Adrenal gland (tissue), 12 donors: ENCODE results near the gene POLR2C. TPM values are rescaled to one million over a fixed set of nuclear protein-coding genes. Genes with fewer than 3 reads are reported as not detected.

Experiments used
- DNase-seq, 7 donors: peaks; one replicate each; pipeline ENCODE4 v3.0.0-alpha.2; 2019 to 2020
- H3K27ac ChIP-seq, 5 donors: fragments of 200-600 bp; sonication (generic) in 4 of 5; 1 replicate in 3 of 5; 2 replicates in 2 of 5; pipeline versions ENCODE4 v1.5.1 to v1.8.0; 2016 to 2020; ENCODE audit warnings: mild to moderate bottlenecking in 1 of 5
- H3K27me3 ChIP-seq: fragments of 200-600 bp; 2 replicates; pipeline ENCODE4 v1.8.0; 2021
- H3K36me3 ChIP-seq, 2 donors: fragments of 200-600 bp; replicated peaks in 1 of 2; 1 replicate in 1 of 2; 2 replicates in 1 of 2; pipeline versions ENCODE4 v1.5.1 to v1.8.0; 2018 to 2022
- H3K4me1 ChIP-seq, 2 donors: fragments of 200-600 bp; replicated peaks in 1 of 2; 1 replicate in 1 of 2; 2 replicates in 1 of 2; pipeline versions ENCODE4 v1.5.1 to v1.8.0; 2018 to 2021
- H3K4me3 ChIP-seq, 4 donors: fragments of 200-600 bp; sonication (generic) in 3 of 4; one replicate each; pipeline ENCODE4 v1.5.1; 2016 to 2018
- H3K9me3 ChIP-seq, 3 donors: fragments of 200-600 bp; sonication (generic) in 1 of 3; replicated peaks in 1 of 3; 1 replicate in 2 of 3; 2 replicates in 1 of 3; pipeline versions ENCODE4 v1.5.1 to v1.8.0; 2016 to 2021
- CTCF ChIP-seq, 6 experiments: fragments of 450-650 bp in 4 of 6; fragments of 200-600 bp in 2 of 6; sonication (generic) in 1 of 6; IDR thresholded peaks; 1 replicate in 5 of 6; 2 replicates in 1 of 6; pipeline versions ENCODE4 v1.5.1 to v1.8.0; 2016 to 2021; ENCODE audit warnings: antibody characterized with exemption in 6 of 6, mild to moderate bottlenecking in 2 of 6, moderate library complexity in 1 of 6
- POLR2A ChIP-seq, 2 donors: fragments of 450-650 bp; IDR thresholded peaks; one replicate each; pipeline ENCODE4 v1.6.1; 2017; ENCODE audit warnings: antibody characterized with exemption in 2 of 2, mild to moderate bottlenecking in 2 of 2, moderate library complexity in 1 of 2
- WGBS, 4 donors: extraction: QIAGEN DNeasy Blood & Tissue Kit in 2 of 4; methylation state at CpG; one replicate each; pipeline versions ENCODE4 v1.1.5 to v1.1.7; 2013 to 2017; 5-methylcytosine and 5-hydroxymethylcytosine counted together
- intact Hi-C, 2 donors: fragments of 100-400 bp; cut with DNase I; formaldehyde crosslinking; loops; one replicate each; pipeline versions ENCODE4 v1.14.1 to v1.15.0; 2022 to 2023
- polyA plus RNA-seq, 3 donors: library from polyadenylated mRNA; stranded (reverse); fragments of 200-250 nt in 2 of 3; fragments of 350-450 nt in 1 of 3; fragmentation: Illumina TruSeq in 1 of 3; extraction: RNeasy Lipid Tissue Mini Kit (QIAGEN cat#74804) in 1 of 3; gene quantifications; one replicate each; pipeline ENCODE4 v1.2.3, GENCODE V29; 2013 to 2014
- total RNA-seq, 9 donors: library from RNA; depleted of rRNA in 4 of 9; stranded (reverse); fragments of >200 nt in 4 of 9; fragments of 120-200 nt in 1 of 9; fragmentation: NEBNext Ultra II Directional in 1 of 9; extraction: Animal tissue kit (Norgen Biotek cat#: 25700) in 1 of 9; gene quantifications; one replicate each; pipeline versions ENCODE4 v1.1.0 to v1.2.4, GENCODE V29; 2013 to 2023
- donor health status: healthy with polysubstance abuse.
- donor health status: Bipolar disorder and iron deficiency.
- donor health status: DM: yes; HTN: yes; CAD: no.
- donor health status: DM: no; HTN: no; CAD: no.
- donor health status: DM: no; HTN: no; CAD: no.
- donor health status: DM: yes; HTN: yes; CAD: no.

Gene POLR2C
- total and polyA plus RNA-seq, 12 donors: 28.3 to 147 (median 71.7) TPM

DNA sequence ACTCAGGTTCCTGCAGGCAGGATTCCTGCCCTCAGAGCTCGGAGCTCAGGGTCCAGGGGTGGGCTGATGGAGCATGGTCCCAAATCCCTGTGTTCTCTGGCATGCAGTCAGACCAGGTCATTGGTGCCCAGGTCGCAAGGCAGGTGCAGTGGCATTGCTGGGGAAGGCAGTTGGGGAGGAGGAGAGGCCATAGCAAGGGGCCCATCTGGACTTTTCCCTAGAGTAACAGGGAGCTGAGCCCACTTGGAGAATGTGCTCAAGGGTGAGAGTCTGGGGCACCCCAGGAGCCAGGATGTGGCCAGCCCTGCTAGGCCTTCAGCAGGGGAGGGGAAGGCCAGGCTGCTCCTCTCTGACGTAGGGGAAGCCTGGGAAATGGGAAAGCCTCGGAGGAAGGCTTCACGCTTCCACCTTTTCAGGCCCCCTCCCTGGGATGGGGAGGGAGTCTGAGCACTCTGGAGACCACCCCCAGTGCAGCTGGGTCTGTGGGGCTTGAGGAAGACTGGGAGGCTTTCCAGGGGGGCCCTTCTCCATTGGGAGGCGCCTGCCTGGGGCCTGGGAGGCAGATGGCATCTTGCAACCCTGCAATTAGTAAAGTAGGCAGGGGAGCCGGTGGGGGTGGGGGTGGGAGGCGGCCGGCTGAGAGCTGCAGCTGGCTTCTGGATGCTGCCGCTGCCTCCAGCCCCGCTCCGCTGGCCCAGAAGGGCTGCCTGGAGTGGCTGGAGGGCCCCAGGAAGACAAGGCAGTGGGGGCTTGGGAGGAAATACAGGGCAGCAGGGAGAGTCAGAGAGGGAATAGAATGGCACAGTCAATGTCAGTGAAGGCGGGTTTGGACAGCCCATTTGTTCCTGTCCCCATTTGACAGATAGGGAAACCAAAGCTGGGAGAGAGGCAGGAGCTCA is 44.9 kb downstream of the POLR2C start:
- Histone ChIP-seq H3K36me3 (no peaks in the 10 kb centered on the region), H3K27me3 (no peaks in the 10 kb centered on the region), H3K27ac (no peak overlapping the region), H3K4me3 (no peak overlapping the region), H3K4me1 (no peaks in the 10 kb centered on the region), H3K9me3 (no peaks in the 10 kb centered on the region)
- intact Hi-C loops: no loop called here
- DNase-seq: no peak
- WGBS, 4 donors: 68 to 82% (median 77%) methylated on average over 9 to 13 of the region's 13 CpGs
- TF ChIP-seq CTCF (IDR thresholded peaks at IDR 0.05): no peak
- no peak for TF ChIP-seq POLR2A (IDR thresholded peaks at IDR 0.05)

DNA sequence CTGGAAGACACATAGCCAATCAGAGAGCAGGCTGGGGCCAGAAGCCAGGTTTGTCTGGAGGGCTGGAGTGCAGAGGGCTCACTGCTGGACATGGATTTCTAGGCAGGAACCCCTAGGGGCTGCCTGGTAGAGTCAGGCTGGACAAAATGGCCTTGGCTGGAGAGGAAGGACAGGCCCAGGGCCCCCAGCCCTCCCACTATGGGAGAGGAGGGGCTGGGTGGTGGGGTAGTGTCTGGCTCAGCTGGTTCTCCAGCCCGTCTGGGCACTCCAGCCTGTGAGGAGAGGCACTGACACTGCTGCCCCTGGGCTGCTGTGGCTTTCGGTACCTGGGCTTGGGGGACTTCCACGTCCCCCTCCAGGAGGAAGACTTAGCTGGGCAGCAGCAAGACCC is 45.6 kb downstream of the POLR2C start:
- WGBS, 4 donors: 71 to 100% (median 89%) methylated on average over 1 to 3 of the region's 3 CpGs
- Histone ChIP-seq H3K27me3 (no peaks in the 10 kb centered on the region), H3K4me1 (no peaks in the 10 kb centered on the region), H3K4me3 (no peak overlapping the region), H3K36me3 (no peaks in the 10 kb centered on the region), H3K27ac (no peak overlapping the region), H3K9me3 (no peaks in the 10 kb centered on the region)
- intact Hi-C loops: no loop called here
- TF ChIP-seq CTCF (IDR thresholded peaks at IDR 0.05): no peak
- TF ChIP-seq POLR2A (IDR thresholded peaks at IDR 0.05): no peak
- no peak for DNase-seq

GRCh38 chr16:57509231-57509923 is 46.9 kb downstream of the POLR2C start:
- no peaks in the 10 kb centered on the region for H3K4me1 ChIP-seq
- intact Hi-C loops: no loop called here
- no peak for DNase-seq
- no peak overlapping the region for H3K27ac ChIP-seq
- H3K4me3 ChIP-seq: no peak overlapping the region
- no peaks in the 10 kb centered on the region for H3K36me3 ChIP-seq
- TF ChIP-seq POLR2A (IDR thresholded peaks at IDR 0.05): no peak
- TF ChIP-seq CTCF (IDR thresholded peaks at IDR 0.05): no peak
- no peaks in the 10 kb centered on the region for H3K27me3 ChIP-seq
- 70 to 84% (median 73%) methylated on average over 12 of the region's 12 CpGs for WGBS, 4 donors
- H3K9me3 ChIP-seq: no peaks in the 10 kb centered on the region

DNA sequence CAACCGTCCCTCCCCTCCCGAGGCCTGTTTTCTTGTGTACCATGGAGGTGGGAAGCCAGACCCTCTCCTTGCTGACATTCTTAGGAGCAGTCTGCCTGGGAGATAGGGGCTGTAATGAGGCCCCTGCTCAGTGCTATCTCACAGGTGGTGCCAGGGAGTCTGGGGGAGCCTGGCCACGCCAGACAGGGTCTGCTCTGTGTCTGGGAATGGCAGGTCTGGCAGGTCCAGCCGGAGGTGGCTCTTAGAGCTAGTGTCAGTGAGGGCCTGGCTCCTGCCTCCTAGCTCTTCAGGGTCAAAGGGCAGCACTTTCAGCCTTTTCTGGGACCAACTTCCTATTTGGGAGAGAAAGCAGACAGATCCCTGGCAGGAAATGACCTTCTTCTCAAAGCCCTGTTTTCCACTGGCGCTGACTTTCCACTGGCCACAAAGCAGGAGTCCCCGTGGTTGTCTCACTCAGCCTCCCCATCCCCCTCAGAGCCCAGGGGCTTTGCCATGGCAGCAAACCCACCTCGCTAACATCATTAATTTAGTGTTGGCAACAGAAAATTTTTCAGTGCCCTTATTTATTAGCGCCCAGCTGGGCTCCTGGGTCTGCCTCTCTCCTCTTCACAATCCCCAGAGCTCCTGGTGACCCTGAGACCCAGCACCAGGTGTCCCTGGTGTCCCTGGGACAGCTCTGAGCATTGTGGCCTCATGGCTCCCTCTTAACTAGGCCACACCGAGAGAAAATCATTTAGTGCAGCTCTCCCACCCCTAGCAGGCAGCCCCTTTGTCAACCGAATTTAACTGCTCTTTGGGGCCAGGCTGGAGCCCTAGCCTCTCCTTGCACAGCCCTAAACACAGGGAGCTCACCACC is 47.8 kb downstream of the POLR2C start:
- intact Hi-C loops: loop anchor here in 1 of 2 donors (10.0 kb wide), 1 partner anchor 205 kb away; no protein-coding TSS in a partner anchor
- Histone ChIP-seq H3K36me3 (no peaks in the 10 kb centered on the region), H3K4me1 (no peaks in the 10 kb centered on the region), H3K27ac (no peak overlapping the region), H3K4me3 (no peak overlapping the region), H3K27me3 (no peaks in the 10 kb centered on the region), H3K9me3 (no peaks in the 10 kb centered on the region)
- no peak for DNase-seq
- WGBS, 4 donors: 62 to 71% (median 66%) methylated on average over 8 to 10 of the region's 10 CpGs
- TF ChIP-seq CTCF (IDR thresholded peaks at IDR 0.05) (no peak), POLR2A (IDR thresholded peaks at IDR 0.05) (no peak)
